Nucleus accumbens (tissue), 56 donors: Measurements from ENCODE around the gene PLG.
"Not testable (repeated sequence)": the region's sequence is repeated elsewhere in the genome, so short reads cannot be mapped to it uniquely, and the experiment has no call there.

Experiments
- DNase-seq, 56 donors: peaks; one replicate each; lab custom pipeline; 2025; lab: John Stamatoyannopoulos, UW

The PLG gene

GRCh38 chr6:160768101-160768500 is 66.1 kb downstream of the PLG start:
- DNase-seq, result no peak

GRCh38 chr6:160774399-160774798 is 72.4 kb downstream of the PLG start:
- no peak for DNase-seq

- DNase-seq, result no peak
Measured at GRCh38 chr6:160775792-160776580, 73.9 kb downstream of the PLG start.

- DNase-seq, result not testable (repeated sequence)
Measured at GRCh38 chr6:160779095-160779494, 77.1 kb downstream of the PLG start.

- not testable (repeated sequence) for DNase-seq
Measured at GRCh38 chr6:160780656-160781055, 78.6 kb downstream of the PLG start.

DNA sequence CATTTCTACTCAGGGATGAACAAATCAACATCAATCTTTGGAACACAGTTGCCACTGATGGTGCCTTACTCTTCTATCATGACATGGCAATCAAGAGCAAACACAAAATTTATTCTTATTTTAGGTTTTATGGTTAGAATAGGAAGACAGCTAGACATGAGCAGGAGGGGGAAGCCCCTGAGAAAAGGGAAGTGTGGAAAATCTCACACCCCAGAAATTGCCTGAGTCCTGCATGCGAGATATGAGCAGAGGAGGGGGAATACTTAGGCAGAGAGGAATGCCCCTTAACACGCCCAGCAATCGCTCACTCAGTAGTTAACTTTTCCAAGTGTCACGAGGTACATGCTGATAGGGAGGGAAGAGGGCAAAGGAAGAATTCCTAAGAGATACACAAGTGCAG is 79.3 kb downstream of the PLG start:
- no peak for DNase-seq

DNA sequence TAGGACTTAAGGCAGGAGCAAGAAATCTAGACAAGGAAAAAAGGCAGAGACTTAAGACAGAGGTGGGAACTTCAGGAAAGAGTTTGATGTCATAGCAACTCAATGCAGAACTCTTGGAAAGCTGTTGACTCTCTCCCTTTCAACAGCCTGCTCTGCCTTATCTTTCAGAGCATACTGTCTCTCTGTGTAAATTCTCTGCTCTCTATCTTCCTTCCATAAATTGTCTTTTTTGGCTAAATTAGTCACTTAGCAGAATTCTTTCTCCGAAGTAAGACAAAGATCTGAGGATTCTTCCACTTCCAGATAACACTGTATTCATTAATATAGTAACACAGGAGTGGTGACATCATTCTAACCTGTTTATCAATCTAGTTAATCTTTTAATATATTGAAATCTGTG is 80.2 kb downstream of the PLG start:
- DNase-seq, result no peak

GRCh38 chr6:160783741-160784140 is 81.7 kb downstream of the PLG start:
- no peak for DNase-seq

DNA sequence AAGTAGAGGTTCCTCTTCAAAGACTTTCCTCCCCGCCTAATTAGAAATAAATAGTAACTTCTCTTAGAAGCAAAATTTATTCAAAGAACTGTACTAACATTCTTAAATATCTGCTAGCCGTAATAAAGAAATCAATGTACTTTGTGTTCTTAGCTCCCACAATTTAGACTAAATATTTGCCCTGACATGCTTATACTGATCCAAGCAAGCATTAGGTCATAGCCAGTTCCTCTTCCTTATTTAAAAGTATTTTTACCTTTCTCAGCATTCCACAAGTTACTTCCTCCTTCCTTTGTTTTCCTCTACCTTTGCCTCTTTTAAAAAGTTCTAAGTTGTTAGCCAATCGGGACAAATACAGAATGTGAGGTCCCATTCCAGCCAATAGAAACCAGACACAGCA is 86.1 kb downstream of the PLG start:
- not testable (repeated sequence) for DNase-seq

DNA sequence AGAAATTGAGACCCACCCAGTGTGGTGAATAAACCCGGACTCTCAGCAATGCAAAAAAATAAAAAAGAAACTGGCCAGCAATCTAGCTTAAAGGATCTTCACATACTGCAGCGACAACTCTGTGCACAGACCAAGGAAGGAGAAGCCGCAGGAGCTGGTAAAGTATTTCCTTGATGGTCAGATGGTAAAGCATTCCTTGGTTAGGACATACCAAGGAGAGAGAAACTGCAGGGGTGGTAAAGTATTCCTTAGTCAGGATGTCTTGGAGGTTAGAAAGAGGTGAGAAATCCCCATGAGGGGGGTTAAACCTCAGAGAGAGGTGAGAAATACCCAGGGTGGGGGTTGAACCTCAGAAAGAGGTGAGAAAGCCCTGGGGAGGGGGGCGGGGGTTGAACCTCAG is 86.8 kb downstream of the PLG start:
- DNase-seq, result no peak

DNA sequence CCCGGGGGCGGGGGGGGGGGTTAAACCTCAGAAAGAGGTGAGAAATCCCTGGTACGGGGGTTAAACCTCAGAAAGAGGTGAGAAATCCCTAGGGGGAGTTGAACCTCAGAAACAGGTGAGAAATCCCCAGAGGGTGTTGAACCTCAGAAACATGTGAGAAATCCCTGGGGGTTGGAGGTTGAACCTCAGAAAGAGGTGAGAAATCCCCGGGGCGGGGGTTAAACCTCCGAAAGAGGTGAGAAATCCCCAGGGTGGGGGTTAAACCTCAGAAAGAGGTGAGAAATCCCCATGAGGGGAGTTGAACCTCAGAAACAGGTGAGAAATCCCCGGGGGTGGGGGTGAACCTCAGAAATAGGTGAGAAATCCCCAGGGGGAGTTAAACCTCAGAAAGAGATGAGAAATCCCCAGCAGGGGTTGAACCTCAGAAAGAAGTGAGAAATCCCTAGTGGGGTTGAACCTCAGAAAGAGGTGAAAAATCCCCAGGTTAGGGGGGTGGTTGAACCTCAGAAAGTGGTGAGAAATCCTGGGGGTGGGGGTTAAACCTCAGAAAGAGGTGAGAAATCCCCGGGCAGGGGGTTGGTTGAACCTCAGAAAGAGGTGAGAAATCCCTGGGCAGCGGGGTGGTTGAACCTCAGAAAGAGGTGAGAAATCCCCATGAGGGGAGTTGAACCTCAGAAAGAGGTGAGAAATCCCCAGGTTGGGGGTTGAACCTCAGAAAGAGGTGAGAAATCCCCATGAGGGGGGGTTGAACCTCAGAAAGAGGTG is 87.4 kb downstream of the PLG start:
- no peak for DNase-seq

DNA sequence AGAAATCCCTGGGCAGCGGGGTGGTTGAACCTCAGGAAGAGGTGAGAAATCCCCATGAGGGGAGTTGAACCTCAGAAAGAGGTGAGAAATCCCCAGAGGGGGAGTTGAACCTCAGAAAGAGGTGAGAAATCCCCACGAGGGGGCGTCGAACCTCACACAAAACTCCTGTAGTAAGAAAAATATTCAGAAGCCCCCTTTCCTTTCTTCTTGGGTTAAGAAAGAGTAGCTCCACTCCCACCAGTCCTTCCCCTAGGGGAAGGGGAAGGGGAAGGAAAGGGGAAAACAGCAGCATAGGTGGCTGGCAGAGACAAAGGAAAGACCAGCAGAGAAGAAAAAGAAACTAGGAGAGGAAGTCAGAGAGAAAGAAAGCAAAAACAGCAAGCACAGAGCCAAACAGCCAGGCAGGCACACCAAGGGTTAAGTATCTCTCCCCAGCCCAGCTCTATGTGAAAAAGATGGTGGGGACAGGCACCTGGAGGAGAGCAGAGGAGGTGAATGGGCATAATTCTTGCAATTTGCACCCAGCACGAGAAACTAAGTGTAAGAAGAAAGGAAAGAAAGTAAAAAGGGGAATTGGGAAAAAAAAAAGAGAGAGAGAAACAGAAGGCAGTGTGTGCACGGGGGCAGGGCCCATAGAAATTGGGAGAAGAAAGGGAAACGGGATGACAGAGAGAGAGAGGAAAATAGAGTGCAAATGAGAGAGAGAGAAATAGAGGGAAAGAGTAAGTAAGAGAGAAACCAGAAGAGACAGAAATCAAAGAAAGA is 88.2 kb downstream of the PLG start:
- DNase-seq, result no peak

GRCh38 chr6:160791459-160791858 is 89.4 kb downstream of the PLG start:
- DNase-seq, result no peak

GRCh38 chr6:160791981-160792418 is 90.0 kb downstream of the PLG start:
- DNase-seq, result no peak

GRCh38 chr6:160792708-160793107 is 90.7 kb downstream of the PLG start:
- DNase-seq, result no peak

- no peak for DNase-seq
Measured at GRCh38 chr6:160793652-160794051, 91.6 kb downstream of the PLG start.

- no peak for DNase-seq
Measured at GRCh38 chr6:160795721-160796120, 93.7 kb downstream of the PLG start.

DNA sequence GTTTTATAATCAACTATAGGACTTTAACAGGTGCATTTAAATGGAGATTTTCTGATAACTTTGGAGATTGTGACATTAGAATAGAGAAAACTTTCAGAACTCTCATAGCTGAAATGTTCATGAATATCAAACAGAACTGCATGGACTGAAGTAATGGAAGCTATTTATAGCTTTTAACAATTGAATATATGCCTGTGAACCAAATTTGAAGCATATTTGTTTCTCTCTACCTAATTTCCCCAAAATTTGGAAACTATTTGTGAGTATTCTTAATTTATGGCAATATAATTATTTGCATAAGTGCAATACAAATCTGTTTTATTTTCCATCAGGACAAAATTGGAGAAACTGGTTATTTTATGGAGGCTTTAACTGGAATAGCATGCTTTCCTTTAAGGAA is 96.6 kb downstream of the PLG start:
- DNase-seq, result no peak

- DNase-seq, result no peak
Measured at GRCh38 chr6:160799801-160800506, 97.9 kb downstream of the PLG start.

DNA sequence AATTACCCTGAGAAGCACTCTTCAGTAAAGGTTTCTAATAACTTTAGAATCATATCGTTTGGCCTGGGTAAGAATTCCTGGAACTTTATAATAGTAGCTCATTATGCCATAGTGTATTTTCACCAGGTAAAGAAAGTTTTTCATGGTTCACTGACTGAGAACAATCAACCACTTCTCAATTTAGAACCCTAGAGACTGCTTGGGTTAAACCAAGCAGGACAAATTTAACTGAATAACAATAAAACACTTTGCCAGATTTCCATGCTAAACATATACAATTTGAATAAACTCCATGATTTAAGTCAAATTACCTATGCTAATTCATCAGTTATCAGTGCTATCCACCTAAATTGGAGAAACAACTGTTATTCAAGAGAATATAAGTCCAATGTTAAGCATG is 99.4 kb downstream of the PLG start:
- DNase-seq, result no peak

DNA sequence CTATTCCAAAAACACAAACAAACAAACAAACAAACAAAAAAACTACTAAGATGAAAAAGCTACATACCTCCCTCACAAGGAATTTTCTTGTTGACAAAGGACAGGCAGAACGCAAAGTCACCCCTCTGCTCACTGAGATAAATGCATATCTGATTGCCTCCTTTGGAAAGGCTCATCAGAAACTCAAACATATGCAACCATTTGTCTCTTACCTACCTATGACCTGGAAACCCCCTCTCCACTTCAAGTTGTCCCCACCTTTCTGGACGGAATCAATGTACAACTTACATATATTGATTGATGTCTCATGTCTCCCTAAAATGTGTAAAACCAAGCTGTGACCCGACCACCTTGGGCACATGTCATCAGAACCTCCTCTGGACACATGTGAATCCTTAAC is 100.0 kb downstream of the PLG start:
- DNase-seq, result not testable (repeated sequence)
